Measurements from ENCODE around the gene CYP27B1. TPM values are rescaled to one million over a fixed set of nuclear protein-coding genes. Genes with fewer than 3 reads are reported as not detected.
"Not testable (repeated sequence)": the region's sequence is repeated elsewhere in the genome, so short reads cannot be mapped to it uniquely, and the experiment has no call there.

The CYP27B1 gene
- polyA plus RNA-seq, 5 donors = 0.99 to 2.5 (median 1.5) TPM

DNA sequence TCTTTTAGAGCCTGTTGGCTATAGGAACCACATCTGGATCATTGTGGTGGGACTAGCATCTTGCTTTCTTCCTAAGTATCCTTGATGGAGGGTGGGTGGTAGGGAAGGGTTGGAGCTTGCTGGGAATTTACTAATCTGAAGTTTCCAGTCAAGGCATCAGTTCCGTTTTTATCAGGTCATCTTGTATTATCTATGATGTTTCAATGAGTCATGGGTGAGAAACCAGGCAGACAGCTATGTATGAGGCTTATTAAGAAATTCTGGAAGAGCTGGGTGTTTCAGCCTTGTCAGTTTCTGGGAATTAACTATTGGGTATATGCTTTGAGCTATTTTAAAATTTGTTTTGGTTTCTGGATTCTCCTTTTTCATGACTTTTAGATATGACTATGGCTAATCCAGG is 27.0 kb upstream of the CYP27B1 start:
- no peak for DNase-seq

DNA sequence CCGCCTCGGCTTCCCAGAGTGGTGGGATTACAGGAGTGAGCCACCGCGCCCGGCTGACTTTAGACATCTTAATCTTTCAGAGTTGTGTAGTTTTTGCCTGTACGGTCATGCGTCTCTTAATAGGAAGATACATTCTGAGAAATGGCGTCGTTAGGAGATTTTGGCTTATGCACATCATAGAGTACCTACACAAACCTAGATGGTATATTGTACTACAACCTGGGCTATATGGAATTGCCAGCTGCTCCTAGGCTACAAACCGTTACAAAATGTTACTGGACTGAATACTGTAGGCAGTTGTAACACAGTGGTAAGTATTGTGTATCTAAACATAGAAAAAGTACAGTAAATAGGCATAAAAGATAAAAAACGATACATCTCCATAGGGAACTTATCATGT is 17.0 kb upstream of the CYP27B1 start:
- DNase-seq = no peak

DNA sequence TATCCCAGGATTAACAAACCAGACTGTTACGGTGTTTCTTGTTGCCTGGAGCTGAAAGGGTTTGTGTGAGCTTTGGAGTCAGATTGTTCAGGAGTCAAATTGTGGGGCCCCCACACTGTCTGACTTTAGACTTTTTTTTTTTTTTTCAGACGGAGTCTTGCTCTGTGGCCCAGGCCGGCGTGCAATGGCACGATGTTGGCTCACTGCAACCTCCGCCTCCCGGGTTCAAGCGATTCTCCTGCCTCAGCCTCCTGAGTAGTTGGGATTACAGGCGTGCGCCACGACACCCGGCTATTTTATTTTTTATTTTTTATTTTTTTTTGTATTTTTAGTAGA is 16.6 kb upstream of the CYP27B1 start:
- DNase-seq = no peak

DNA sequence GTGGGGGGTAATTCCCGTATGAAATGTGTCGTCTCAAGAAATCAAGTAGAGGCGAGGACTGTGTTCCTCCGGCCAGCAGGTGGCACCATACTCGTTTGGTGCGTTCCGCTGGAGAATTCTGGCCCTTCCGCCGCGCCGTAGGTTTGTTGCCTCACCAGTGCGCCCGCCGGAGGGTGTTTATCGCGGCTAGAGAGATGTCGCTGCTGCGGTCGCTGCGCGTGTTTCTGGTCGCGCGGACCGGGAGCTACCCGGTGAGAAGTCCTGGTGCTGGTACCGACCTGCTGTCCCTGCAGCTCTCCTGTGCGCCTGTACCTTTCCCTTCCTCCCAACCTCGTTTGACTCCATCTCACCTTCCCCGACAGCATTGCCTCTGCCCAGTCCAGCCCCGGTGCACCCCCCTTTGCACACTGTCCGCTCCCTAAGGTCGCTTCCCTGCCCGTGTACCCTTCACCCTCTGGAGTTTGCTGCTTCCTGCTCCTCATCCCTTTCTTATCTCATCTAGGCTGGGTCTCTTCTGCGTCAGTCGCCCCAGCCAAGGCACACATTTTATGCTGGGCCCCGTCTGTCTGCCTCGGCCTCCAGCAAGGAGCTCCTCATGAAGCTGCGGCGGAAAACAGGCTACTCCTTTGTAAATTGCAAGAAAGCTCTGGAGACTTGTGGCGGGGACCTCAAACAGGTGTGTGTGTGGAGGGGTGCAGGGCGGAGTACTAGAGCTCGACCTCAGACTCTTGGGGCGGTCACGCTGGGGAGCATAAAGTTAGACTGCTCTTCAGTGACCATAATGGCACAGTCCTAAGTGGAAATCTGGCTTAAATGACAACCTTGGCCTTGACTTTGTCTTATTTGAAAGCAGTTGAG is 16.0 kb upstream of the CYP27B1 start, which contains the start of gene TSFM:
Gene TSFM (plus strand): TSS at position 180 of the 858 bp plus-strand sequence. CDS start 15 bp downstream, at position 195.
- DNase-seq = peak; percentile 89 to 92

DNA sequence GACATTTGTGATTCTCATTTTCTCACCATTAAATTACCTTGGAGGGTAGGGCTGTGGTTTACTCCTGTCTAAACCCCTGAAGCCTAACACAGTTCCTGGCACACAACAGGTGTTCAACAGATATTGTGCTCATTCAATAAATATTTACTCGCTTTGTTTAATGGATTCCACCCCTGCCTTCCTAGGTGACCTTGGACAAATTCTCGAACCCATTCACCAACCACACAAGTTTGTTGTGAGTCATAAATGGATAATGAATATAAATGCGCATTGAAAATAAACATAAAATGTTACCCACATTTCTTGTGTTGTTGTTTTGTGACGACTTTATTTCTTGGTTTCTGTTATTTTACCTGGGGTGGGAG is 15.3 kb upstream of the CYP27B1 start:
- no peak for DNase-seq

DNA sequence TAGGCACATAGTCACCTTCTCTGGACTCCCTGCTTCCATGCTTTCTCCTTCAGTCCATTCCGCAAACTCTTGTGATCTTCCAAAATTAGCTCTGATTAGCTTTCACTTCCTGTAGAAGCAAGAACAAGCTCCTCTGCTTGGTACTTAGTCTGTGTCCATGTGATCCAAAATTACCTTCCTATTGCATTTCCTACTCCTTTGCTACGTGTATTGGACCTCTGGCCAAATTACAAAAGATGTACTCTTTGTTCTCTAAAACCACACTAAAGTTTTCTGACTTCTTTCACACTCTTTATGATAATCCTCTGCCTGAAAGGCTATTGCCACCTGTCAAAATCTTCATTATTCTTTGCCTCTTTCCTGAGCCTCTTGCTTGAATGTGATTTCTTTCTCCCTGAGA is 14.9 kb upstream of the CYP27B1 start:
- DNase-seq = no peak

DNA sequence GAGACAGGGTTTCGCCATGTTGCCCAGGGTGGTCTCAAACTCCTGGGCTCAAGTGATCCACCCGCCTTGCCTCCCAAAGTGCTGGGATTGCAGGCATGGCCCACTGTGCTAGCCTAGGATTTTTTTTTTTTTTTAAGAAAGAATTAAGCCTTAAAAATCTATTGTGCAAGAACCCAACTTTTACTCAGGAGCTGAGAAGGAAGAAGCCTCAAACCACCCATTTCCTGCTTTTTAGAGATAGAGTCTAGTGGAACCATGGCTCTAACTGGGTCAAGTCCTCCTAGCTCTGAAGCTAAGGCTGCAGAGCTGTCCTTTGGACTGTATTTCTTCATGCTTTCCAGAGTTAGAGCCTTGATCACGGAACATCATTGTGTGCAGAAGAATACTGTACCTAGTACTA is 14.4 kb upstream of the CYP27B1 start:
- DNase-seq = no peak

DNA sequence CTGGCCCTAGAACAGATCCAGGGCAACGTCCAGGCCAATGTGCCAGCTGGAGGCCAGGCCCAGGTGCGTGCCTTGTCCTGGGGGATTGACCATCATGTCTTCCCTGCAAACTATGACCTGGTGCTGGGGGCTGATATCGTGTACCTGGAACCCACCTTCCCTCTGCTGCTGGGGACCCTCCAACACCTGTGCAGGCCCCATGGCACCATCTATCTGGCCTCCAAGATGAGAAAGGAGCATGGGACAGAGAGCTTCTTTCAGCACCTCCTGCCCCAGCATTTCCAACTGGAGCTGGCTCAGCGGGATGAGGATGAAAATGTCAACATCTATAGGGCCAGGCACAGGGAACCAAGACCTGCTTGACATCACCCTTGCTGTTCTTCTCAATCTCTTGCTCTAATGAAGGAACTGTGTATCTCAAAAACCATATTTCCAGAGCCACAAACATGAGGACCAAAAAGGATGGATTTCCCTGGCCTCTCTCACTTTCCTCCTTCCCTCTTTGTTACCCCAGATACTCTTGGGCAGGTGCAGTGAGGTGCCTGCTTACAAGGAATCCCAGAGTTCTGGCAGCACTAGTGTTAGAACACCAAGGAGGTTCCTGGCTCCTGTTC is 13.5 kb upstream of the CYP27B1 start:
- DNase-seq = no peak

DNA sequence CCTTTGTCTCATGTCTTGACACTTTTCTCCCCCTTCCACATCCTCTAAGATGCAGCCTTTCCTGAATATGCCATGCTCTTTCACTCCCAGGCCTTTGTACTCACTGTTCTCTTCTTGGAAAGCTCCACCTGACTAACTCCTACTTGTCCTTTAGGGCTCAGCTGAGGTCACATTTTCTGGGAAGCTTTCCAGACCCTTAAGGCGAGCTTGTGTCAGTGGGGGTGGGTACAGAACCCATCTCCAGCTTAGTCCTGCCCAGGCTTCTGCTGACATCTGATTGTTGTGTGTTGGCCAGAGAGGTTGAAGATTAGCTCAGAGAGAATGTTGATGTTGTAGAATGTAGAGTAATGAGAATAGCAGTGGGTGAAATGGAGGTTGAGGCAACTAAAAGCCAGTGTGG is 12.9 kb upstream of the CYP27B1 start:
- DNase-seq = no peak

DNA sequence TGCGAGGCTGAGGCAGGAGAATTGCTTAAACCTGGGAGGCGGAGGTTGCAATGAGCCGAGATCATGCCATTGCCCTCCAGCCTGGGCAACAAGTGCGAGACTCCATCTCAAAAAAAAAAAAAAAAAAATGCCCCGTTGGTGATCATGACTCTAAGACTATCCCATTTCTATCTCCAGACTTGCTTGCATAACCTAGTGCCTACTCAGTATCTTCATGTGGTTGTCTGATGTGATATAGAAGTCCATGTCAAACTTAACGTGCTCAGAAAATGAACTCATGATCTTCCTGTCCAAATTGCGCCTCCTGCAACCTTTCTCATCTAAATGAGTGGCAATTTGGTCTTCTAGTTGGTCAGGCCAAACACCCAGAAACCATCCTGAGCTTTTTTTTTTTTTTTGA is 11.0 kb upstream of the CYP27B1 start:
- DNase-seq = no peak

DNA sequence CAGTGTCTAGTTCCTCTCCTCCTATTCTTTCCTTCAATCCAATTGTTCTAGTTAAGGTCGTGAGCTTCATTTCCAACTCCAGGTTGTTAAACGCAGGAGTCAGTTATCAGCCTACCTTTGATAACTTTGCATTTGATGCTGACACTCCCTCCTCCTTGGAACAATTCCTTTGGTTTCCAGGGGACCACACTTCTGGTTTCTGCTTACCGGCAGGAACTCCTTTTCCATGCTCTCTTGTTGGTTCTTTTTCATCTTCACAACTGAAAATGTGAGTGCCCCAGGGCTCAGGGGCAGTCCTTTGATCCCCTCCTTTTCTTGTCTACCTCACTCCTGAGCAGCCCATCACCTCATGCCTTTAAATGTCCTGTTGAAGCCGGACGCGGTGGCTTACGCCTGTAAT is 10.5 kb upstream of the CYP27B1 start:
- DNase-seq = no peak

DNA sequence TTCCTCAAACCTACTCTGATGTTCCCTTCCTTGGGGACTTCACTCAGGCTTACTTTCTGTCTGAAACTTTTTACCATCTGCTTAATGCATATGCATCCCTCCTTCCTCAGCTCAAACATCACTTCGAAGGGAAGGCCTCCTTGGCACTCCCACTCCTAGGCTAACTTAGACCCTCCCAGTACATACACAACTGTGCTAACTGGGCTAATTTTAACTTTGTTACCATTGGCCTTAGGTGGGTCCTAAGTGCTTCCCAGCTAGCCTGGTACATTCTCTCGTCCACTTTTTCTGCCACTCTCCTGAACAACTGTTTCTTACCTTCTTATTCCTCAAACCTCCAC is 9.3 kb upstream of the CYP27B1 start:
- DNase-seq = no peak

DNA sequence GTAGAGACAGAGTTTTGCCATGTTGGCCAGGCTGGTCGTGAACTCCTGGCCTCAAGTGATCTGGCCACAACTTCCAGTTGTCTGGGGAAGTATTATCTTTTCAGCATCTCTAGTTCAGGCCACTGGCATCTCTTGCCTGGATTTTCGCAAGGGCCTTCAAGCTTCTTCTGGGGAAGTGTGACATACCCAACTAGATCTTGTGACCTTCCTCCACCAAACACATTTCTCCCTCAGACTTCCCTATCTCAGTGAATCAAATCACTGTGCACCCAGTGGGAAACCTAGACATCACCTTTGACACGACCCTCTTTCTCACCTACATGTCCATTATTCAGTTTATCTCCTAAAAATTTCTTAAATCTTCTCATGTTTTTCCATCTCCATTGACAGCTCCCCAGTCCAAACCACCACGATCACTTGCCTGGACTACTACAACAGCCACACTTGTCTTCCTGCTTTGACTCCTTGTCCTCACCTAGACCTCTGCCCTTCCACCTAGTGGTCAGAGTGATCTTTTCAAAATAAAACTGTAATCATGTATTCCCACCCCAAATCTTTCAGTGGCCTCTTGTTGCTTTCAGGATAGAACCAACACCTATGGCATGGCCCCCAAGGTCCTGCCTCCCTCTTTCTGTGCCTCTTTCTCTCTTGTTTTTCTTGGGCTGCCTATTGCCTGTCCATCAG is 8.8 kb upstream of the CYP27B1 start:
- no peak for DNase-seq

DNA sequence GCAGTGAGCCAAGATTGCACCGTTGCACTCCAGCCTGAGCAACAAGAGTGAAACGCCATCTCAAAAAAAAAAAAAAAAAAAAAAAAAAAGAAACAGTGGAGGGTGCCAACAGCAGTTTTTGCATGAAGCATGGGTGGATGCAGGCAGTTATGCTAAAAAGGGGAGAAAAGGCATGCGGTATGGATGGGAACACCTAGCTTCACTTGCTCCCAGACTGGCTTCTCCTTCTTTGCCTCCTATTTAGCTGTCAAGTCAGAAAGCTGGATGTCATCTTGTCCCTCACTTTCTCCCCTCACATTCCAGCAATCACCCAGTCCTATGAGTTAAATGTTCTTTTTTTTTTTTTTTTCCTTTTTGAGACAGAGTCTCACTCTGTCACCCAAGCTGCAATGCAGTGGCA is 8.2 kb upstream of the CYP27B1 start:
- no peak for DNase-seq

DNA sequence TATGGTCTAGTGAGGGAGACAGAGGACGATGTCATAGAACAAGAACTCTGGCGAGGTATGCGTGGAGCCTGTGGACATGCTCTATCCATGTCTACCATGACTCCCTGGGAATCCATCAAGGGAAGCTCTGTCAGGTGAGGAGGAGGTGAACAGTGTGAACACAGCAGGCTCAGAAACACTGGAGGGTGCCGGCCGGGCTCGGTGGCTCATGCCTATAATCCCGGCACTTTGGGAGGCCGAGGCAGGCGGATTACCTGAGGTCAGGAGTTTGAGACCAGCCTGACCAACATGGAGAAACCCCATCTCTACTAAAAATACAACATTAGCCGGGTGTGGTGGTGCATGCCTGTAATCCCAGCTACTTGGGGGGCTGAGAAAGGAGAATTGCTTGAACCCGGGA is 7.8 kb upstream of the CYP27B1 start:
- not testable (repeated sequence) for DNase-seq

DNA sequence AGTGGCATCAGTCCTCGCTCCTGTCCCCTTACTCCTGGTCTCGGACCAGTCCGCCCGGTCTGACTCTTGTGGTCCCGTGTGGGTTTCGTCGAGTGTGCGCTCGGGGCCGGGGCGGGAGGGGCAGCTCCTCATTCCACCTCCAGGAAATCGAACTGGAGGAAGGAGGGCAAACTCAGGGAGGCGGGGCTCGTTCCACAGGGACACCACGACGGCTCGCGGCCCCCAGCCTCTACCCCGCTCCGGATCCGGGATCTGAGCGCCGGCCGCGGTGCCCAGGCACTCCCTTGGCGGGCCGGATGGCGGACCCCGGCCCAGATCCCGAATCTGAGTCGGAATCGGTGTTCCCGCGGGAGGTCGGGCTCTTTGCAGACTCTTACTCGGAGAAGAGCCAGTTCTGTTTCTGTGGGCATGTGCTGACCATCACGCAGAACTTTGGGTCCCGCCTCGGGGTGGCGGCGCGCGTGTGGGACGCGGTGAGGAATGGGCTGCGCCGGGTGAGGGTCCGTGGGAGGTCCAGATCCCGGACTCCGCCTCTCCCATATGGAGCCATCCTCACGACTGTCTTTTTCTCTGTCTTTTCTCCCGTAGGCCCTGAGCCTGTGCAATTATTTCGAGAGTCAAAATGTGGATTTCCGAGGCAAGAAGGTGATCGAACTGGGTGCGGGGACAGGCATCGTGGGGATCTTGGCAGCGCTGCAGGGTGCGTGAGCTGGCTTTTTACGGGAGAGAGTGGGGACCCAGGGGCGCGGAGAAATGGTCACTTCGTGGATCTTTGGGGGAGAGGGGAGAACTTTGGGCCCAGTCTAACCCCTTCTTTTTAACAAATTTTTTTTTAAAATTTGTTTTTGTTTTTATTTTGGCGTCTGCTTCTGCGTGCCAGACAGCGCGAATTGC is 5.8 kb upstream of the CYP27B1 start, which contains the start of gene EEF1AKMT3:
Gene EEF1AKMT3 (plus strand): TSS at position 186 of the 894 bp plus-strand sequence. CDS start 111 bp downstream, at position 297.
- peak in 1 of 2 donors; percentile 63 for DNase-seq

DNA sequence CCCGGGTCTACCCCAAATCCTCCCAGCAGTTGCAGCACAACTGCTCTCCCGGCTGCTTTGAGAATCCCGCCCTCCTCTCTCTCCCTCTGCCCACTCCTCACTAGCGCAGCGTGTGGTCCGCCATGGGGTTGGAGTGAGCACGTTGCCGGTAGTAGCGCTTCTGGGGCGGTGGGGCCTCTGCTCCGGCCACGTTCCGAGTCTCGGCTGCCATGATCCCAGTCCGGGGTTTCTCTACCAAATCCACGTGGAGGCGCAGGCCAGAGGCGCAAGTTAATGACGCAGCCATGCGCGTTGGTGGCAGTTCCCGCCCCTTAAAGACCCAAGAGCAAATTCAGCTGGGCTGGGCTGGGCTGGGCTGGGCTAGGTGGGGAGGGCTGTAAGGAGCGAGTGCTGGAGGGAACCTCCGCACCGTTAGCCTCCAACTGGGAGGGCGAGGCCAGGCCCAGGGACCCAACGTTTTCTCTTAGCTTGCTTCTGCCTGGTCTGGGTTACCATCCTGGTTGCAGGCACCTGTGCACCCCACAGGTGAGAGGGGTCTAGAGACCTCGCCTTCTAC is 5.1 kb upstream of the CYP27B1 start, which contains the start of gene METTL1:
Gene METTL1 (minus strand): TSS at position 233 of the 556 bp plus-strand sequence. CDS start 22 bp downstream, at position 211.
- peak; percentile 96 to 98 for DNase-seq

DNA sequence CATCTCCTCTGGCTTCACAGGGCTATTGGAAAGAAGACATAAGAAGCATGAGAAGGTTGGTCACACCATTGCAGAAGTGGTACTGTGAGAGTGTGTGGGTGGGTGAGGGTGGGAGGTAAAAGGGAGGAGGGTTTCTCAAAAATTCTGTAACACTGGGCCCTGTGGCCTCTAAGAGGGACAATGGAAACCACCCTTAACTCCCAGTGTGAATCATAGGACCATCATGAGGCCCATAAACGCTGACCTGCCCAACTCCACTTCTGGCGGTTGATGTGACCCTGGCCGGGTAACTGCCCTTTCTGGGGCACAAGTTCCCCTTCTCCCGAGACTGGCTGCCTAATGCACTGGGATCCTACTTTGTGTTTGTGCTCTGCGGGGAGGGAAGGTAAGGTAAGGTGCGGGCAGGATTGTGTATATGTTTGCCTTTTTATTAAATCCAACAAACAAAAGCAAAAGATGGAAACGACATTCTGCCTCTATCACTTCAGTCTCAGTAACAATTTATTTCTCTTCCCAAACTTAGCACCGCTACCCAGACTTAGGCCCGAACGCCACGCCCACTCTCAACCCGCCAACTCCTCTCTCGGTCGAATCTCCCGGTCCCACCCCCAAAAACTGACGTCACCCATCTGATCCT is 4.5 kb upstream of the CYP27B1 start:
- no peak for DNase-seq

DNA sequence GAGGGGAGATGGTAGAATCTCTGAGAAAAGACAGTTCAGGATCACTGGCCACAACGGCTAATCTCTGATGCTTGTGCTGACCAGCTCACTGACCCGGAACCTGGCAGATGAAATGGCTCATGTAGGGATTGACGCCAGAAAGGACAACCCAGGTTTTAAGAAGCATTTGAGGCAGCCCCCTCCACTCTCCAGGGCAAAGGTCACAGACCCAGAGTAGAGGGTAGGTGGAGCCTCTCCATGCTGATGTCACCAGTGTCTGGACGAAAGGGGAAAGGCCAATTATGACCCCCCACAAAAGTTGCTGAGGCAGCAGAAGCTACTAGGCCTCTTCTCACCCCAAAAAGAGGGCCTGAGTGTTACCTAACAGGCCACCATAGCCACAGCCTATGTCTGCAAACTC is 3.9 kb upstream of the CYP27B1 start:
- DNase-seq = no peak

DNA sequence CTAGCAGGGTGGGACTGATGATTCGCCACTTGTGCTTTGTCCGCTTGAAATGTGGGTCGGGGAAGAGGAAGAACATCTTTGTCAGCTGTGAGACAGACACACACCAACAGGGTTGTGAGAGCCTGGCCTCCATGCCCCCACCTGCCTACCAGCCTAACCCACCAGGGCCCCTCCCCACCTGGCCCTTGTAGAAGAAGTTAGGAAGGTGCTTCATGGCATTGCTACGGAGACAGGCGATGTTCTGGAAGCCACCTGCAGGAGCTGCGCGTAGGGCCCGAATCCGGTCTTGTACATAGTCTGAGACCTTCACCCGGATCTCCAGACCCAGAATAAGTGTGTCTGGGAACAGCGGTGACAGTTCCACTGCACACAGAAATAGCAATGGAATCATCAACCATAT is 2.7 kb upstream of the CYP27B1 start:
- no peak for DNase-seq

DNA sequence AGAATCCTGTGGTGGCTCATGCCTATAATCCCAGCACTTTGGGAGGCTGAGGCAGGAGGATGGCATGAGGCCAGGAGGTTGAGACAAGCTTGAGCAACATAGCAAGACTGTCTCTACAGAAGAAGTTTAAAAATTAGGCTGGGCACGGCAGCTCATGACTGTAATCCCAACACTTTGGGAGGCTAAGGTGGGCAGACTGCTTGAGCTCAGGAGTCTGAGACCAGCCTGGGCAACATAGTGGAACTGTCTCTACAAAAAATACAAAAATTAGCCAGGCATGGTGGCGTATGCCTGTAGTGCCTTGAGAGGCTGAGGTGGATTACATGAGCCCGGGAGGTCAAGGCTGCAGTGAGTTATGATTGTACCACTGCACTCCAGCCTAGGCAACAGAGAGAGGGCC is 998 bp upstream of the CYP27B1 start:
- no peak for DNase-seq

All from right lung (tissue), 5 donors.